BLaER1 treated with 17β-estradiol and CSF1 and Interleukin-3, amounts not matched to agents 10 nM and 100 nM (cell line): ENCODE data around the gene RAD9A.

Experiments
- H3K27ac ChIP-seq, 11 experiments: shearing (Covaris generic); formaldehyde crosslinking; 2 replicates each; pipeline ENCODE4 v1.8.1; 2022
- H3K27me3 ChIP-seq, 11 experiments: shearing (Covaris generic); formaldehyde crosslinking; 2 replicates each; pipeline ENCODE4 v1.8.1; 2022
- H3K36me3 ChIP-seq, 11 experiments: shearing (Covaris generic); formaldehyde crosslinking; 2 replicates each; pipeline ENCODE4 v1.8.1; 2022
- H3K4me1 ChIP-seq, 10 experiments: shearing (Covaris generic); formaldehyde crosslinking; 2 replicates each; pipeline ENCODE4 v1.8.1; 2022
- H3K4me2 ChIP-seq, 11 experiments: shearing (Covaris generic); formaldehyde crosslinking; 2 replicates each; pipeline ENCODE4 v1.8.1; 2022
- H3K4me3 ChIP-seq, 10 experiments: shearing (Covaris generic); formaldehyde crosslinking; 2 replicates each; pipeline ENCODE4 v1.8.1; 2022
- H3K9ac ChIP-seq, 11 experiments: shearing (Covaris generic); formaldehyde crosslinking; 2 replicates each; pipeline ENCODE4 v1.8.1; 2022
- H3K9me3 ChIP-seq, 11 experiments: shearing (Covaris generic); formaldehyde crosslinking; replicated peaks in 1 of 11; 2 replicates each; pipeline ENCODE4 v1.8.1; 2022
- H4K20me1 ChIP-seq, 11 experiments: shearing (Covaris generic); formaldehyde crosslinking; 2 replicates each; pipeline ENCODE4 v1.8.1; 2022
- Cebpa-rat ChIP-seq, 11 experiments: shearing (Covaris generic); IDR thresholded peaks; 2 replicates each; pipeline ENCODE4 v1.8.1; 2022

The RAD9A gene

DNA sequence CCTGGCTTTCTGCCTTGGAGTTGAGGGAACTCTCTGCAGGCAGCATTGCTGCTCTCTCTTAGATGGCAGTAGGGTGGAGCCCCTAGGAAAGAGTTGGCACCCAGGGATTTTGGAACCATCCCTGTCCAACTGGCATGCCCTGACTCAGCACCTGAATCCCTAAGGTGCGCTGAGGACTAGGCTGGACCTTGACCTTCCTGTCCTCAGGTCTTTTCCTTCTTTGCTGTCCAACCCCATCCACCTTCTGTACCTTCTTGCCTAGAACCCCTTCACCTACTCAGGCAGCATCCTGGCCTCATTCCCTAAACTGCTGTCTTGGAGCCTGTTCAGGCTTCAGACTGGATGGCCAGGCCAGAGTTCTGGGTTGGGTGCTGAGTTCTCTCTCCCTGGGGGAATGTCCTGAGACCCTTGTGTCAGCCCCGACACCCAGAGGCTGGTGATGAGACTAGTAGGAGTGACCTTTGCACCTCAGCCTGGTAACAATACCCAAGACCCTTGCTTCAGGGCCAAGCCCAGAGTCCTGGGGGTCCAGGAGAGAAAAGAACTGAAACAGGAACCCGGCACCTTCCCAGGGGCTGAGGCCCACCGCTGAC is 35.9 kb upstream of the RAD9A start:
- peak overlapping the region; percentile 91 to 100 (median 98) for H3K4me2 ChIP-seq
- peak overlapping the region; percentile 45 to 99 (median 96); a peak in 20 of 22 replicates for H3K27ac ChIP-seq
- peaks cover 0 to 3% (median 0%) of the 10 kb centered on the region in 11 experiments; a peak in 2 of 22 replicates for H4K20me1 ChIP-seq
- H3K9ac ChIP-seq: peak overlapping the region; percentile 76 to 96 (median 90); a peak in 21 of 22 replicates
- no peaks in the 10 kb centered on the region for H3K27me3 ChIP-seq
- H3K36me3 ChIP-seq: no peaks in the 10 kb centered on the region
- no peaks in the 10 kb centered on the region for H3K9me3 ChIP-seq
- peak overlapping the region in 4 of 10 experiments; percentile 11 to 45 (median 28); a peak in 6 of 20 replicates for H3K4me3 ChIP-seq
- no peak for TF ChIP-seq Cebpa-rat (IDR thresholded peaks at IDR 0.05)
- peaks cover 65 to 75% (median 66%) of the 10 kb centered on the region in 10 experiments for H3K4me1 ChIP-seq

DNA sequence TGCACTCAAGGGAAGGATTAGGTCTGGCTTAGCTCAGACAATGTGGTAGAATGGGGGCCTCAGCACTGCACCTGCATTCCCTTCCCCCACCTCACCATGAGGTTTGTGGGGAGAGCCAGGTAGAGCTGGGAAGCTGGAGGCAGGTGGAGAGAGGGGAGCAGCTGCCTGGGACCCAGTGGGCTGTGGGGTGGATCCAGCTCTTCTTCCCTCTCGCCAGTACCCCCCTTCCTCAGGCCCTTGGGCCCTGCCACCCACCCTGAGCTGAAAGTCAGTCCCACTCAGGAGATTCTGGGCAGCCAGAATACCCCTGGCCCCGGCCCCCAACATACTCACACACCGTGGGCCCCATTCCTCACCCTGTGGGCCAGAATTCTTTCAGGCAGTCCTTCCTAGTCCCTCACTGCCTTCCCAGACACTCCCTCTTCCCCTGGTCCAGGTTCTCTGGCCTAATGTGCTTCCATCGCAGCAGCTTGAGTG is 35.4 kb upstream of the RAD9A start:
- Histone ChIP-seq H4K20me1 (no peaks in the 10 kb centered on the region), H3K9ac (peak overlapping the region; percentile 71 to 96 (median 90)), H3K4me3 (peak overlapping the region in 6 of 10 experiments; percentile 4 to 45 (median 28); a peak in 7 of 20 replicates), H3K9me3 (no peaks in the 10 kb centered on the region), H3K27me3 (no peaks in the 10 kb centered on the region; a peak in 1 of 22 replicates), H3K4me2 (peak overlapping the region; percentile 91 to 100 (median 98)), H3K27ac (peak overlapping the region; percentile 44 to 99 (median 96)), H3K36me3 (no peaks in the 10 kb centered on the region), H3K4me1 (peaks cover 60 to 70% (median 61%) of the 10 kb centered on the region in 10 experiments)
- TF ChIP-seq Cebpa-rat (IDR thresholded peaks at IDR 0.05): no peak

DNA sequence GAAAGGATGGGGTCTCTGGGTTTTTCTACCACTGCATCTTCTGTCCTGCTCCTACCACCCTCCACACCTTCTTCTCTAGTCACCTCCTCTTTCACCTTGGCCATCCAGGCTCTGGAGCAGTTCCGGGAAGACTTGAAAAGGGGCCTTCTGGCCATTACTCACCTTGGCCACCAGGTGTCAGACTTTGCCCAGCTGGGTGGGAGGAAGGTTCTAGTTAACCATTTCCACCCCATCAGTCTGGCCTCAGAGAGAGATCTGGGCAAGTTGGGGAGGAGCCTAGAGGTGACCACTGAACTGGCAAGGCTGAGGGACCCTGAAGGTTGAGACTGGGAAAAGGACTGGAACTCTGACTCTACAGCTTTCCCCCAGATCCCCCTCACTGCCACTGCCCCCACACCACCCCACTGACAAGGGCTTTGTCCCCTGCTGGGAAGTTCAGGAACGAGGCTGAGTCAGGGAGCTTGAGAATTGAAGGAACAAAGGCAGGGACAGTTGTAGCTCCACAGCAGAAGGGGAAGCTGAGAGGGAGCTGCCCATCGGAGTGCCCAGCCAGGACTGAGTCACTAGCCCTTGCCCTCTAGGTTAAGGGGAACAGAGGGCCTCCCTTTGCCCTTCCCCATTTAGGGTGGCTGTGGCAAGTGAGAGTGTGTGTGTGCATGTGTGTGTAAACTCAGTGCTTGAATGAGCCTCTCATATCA is 34.8 kb upstream of the RAD9A start:
- Histone ChIP-seq H3K4me2 (peak overlapping the region; percentile 91 to 100 (median 98)), H3K4me3 (peak overlapping the region in 5 of 10 experiments; percentile 4 to 45 (median 30); a peak in 6 of 20 replicates), H3K9ac (peak overlapping the region; percentile 71 to 96 (median 90); a peak in 21 of 22 replicates), H3K4me1 (peaks cover 54 to 64% (median 55%) of the 10 kb centered on the region in 10 experiments), H3K9me3 (no peaks in the 10 kb centered on the region), H3K36me3 (no peaks in the 10 kb centered on the region), H4K20me1 (no peaks in the 10 kb centered on the region), H3K27me3 (no peaks in the 10 kb centered on the region; a peak in 2 of 22 replicates), H3K27ac (peak overlapping the region; percentile 44 to 99 (median 96); a peak in 20 of 22 replicates)
- TF ChIP-seq Cebpa-rat (IDR thresholded peaks at IDR 0.05): no peak

DNA sequence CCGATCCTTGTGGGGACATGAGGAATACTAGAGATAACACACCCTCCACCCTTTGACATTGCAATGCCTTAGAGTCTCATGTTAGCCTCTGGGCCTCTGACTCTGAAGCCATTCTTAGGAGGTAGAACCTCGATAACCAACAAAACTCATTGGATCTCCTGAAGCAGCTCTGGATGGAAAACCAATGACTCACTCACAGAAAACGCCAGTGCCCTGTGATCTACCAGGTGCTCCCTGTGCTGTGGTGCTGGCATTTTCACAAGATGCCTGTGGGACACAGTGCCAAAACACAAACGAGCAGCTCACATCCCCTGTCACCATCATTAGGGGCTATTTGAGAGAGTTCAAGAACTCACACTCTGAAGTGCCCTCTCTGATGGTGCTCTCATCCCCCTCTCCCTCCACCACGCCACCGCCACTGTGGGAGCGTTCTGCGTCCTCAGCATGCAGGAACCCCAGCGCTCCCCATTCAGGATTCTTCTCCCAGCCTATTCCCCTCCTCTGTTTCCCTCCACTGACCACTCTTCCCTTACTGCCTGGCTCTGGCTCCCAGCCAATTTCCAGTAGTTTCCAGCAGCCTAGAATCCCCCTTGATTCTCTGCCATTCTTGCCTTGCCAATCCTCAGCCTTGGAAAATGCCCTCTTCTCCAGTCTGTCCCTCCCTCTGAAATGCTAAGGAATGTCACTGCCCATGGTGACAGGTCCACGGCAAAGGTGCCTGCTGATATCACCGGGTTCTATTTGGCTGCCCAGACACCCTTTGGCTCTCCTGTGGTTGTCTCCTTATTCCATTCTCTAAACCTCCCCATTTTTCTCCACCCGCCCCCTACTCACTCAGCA is 33.7 kb upstream of the RAD9A start:
- Histone ChIP-seq H3K9ac (peak overlapping the region in 6 of 11 experiments; percentile 18 to 95 (median 68); a peak in 4 of 22 replicates), H3K4me2 (peak overlapping the region in 9 of 11 experiments; percentile 91 to 100 (median 99); a peak in 13 of 22 replicates), H4K20me1 (no peaks in the 10 kb centered on the region), H3K36me3 (no peaks in the 10 kb centered on the region), H3K4me1 (peaks cover 43 to 57% (median 46%) of the 10 kb centered on the region in 10 experiments), H3K9me3 (no peaks in the 10 kb centered on the region), H3K27ac (peak overlapping the region in 3 of 11 experiments; percentile 18 to 99 (median 98); a peak in 5 of 22 replicates), H3K27me3 (no peaks in the 10 kb centered on the region; a peak in 2 of 22 replicates), H3K4me3 (no peak overlapping the region)
- TF ChIP-seq Cebpa-rat (IDR thresholded peaks at IDR 0.05): no peak

DNA sequence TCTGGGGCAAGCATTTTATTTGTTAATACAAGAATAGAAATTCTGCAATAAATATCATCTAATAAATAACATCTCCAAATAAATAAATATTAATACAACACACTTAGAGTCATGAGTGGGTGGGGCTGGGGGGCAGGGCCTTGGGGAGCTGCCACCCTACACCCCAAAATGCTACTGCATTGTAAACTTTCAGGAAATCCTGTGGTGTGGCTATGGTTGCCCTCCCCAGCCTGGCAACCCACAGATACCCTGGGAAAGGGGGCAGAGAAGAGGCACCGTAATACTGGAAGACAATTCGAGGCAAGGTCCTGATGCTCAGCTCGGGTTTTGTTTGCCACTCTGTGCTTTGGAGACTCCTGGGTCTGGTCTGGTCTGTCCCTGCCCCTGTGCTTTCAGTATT is 27.6 kb upstream of the RAD9A start:
- Histone ChIP-seq H3K27ac (no peak overlapping the region), H3K4me1 (peaks cover 44 to 56% (median 54%) of the 10 kb centered on the region in 10 experiments), H3K27me3 (peaks cover 0 to 22% (median 13%) of the 10 kb centered on the region in 11 experiments; a peak in 11 of 22 replicates), H3K4me2 (peak overlapping the region in 10 of 11 experiments; percentile 5 to 99 (median 82); a peak in 20 of 22 replicates), H3K9ac (no peak overlapping the region), H3K9me3 (no peaks in the 10 kb centered on the region), H3K4me3 (no peak overlapping the region), H3K36me3 (peaks cover 0 to 6% (median 0%) of the 10 kb centered on the region in 11 experiments; a peak in 2 of 22 replicates), H4K20me1 (peaks cover 0 to 34% (median 0%) of the 10 kb centered on the region in 11 experiments; a peak in 6 of 22 replicates)
- no peak for TF ChIP-seq Cebpa-rat (IDR thresholded peaks at IDR 0.05)

DNA sequence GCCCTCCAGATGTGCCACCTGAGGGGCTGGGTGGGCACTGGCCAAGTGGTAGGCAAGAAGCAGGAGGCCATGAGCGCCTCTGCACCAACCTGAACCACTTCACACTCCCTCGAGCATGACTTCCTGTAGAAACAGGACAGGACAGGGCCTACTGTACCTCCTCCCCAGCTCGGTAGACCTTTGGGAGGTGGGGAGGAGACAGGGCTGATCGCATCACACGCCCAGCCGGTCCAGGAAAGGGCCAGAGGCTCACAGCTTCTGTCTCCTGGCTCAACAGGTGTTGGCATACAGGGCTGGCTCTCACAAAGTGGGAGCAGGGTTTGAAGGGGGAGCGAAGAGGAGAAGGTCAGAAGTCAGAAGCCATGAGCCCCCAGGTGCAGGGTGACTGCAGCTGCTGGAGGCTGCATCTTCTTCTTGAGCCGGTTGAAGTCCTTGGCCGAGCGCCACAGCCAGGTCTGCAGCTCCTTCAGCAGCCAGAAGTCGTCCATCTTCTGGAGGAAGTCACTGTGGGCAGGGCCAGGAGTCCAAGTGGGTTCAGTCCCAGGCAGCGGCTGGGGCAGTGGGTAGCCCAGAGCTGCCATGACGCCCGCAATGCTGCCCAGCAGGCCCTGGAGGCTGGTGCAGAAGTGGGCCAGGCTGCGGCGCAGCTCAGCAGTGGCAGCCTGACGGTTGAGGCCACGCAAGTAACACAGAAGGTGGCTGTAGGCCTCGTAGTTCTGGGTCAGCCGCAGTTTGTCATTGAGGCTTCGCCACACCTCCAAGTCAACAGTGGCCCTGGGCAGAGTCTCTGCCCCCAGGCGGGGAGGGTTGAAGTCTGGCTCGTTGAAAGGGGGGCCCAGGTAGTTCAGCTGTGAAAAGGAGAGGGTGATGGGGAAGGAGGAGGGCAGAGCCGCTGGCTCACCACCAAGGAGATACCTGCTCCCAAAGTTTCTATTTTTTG is 26.7 kb upstream of the RAD9A start:
- Histone ChIP-seq H3K4me3 (no peak overlapping the region), H3K4me1 (peaks cover 50 to 65% (median 63%) of the 10 kb centered on the region in 10 experiments), H4K20me1 (peaks cover 0 to 43% (median 0%) of the 10 kb centered on the region in 11 experiments; a peak in 7 of 22 replicates), H3K9me3 (no peaks in the 10 kb centered on the region), H3K27ac (no peak overlapping the region), H3K36me3 (peaks cover 0 to 6% (median 0%) of the 10 kb centered on the region in 11 experiments; a peak in 2 of 22 replicates), H3K4me2 (peak overlapping the region; percentile 5 to 99 (median 82); a peak in 20 of 22 replicates), H3K27me3 (peaks cover 0 to 22% (median 13%) of the 10 kb centered on the region in 11 experiments; a peak in 11 of 22 replicates), H3K9ac (no peak overlapping the region)
- TF ChIP-seq Cebpa-rat (IDR thresholded peaks at IDR 0.05): no peak

DNA sequence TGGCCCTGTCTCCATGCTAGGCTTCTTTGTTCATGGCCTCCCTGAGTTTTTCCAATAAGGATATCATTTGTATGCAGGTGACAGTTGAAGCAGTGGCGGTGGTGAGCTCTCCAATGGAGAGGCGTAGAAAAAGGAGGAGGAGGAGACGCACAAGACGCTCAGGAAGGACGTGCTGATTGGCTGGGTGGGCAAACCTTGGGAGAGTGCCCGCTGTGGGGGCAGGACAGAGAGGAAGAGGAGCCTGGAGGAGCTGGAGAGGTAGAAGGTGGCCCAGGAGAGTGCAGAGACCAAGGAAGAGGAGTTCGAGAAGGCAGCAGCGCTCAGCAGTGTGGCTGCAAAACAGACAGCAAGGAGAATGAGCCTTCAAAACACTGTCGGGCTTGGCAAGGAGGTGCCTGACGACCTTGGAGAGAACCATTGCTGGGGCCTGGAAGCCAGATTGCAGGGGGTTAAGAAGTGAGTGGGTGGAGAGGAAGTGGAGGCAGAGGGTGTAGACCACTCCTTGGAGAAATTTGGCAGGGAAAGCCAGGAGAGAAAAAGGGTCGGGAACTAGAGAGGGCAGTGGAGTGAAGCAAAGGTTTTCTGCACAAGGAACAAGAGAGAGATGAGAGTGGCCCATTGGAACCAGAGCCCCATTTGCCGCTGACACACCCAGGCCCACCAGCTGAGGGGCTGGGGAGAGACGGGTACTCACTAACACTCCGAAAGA is 25.9 kb upstream of the RAD9A start:
- Histone ChIP-seq H3K27me3 (peaks cover 0 to 23% (median 13%) of the 10 kb centered on the region in 11 experiments; a peak in 11 of 22 replicates), H3K9ac (no peak overlapping the region), H3K9me3 (no peaks in the 10 kb centered on the region), H3K4me1 (peaks cover 57 to 73% (median 70%) of the 10 kb centered on the region in 10 experiments), H3K27ac (no peak overlapping the region), H4K20me1 (peaks cover 0 to 48% (median 1%) of the 10 kb centered on the region in 11 experiments; a peak in 9 of 22 replicates), H3K4me3 (no peak overlapping the region), H3K4me2 (peak overlapping the region; percentile 76 to 99 (median 82)), H3K36me3 (peaks cover 0 to 6% (median 0%) of the 10 kb centered on the region in 11 experiments; a peak in 2 of 22 replicates)
- no peak for TF ChIP-seq Cebpa-rat (IDR thresholded peaks at IDR 0.05)
